HUDEP-2 (cell line): ENCODE data around the gene CABS1.

Experiments used
- DNase-seq, 76 experiments: peaks; one replicate each; lab custom pipeline; 2025; ENCODE audit not compliant: unreplicated experiment in 76 of 76; lab: John Stamatoyannopoulos, UW

Gene CABS1

DNA sequence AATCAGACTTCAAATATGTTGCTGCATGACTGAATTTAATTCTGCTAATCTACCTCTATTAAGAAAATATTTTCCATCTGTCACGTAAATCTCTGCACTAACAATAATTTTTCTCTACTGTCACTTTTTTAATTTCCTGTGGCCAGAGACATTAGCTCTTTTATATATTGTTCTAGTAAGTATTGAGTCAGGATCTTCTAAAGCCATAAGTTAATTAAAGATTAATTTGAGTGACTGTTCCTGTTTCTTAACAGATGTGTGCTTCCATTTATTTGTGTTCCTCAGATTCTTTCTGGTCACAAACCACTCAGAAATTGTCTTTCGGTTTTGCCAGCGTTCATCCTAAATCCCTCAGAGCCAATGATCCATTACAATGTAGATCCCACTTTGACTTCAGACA lies 45.8 kb downstream of the CABS1 start:
- DNase-seq, result no peak

DNA sequence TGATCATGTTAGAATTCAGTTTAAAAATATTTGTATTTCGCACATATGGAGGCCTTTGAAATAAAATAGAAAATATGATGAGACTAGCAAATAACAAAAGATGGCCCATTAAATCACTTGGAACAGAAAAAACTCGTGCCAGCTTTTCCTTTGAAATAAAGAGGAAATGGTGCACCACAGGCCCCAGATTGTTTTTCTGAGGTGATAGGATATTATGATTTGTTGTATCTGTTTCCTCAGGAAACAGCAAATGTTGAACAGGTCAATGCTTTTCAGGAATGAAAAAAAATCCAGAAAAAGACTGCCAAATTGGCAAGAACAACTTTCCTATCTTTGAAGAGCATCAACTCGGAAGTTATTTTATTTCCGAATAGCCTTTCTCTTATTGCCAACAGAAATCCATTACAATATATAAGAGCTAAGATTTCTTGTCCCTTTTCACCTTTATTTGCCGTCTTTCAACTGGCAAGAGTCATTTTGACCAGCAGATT lies 48.0 kb downstream of the CABS1 start, which contains the start of gene SMR3B:
Gene SMR3B, plus strand, starts transcription at position 441 of the 491 bp plus-strand sequence. CDS start 1,380 bp downstream, outside the sequence.
- DNase-seq, result no peak
